ENCODE measurements around the gene HOXA4. TPM values are rescaled to one million over a fixed set of nuclear protein-coding genes. Genes with fewer than 3 reads are reported as not detected.

The HOXA4 gene
- total RNA-seq, 4 donors from 2014 or later: 0.14 to 7.7 (median 0.26) TPM; not detected in 1

DNA sequence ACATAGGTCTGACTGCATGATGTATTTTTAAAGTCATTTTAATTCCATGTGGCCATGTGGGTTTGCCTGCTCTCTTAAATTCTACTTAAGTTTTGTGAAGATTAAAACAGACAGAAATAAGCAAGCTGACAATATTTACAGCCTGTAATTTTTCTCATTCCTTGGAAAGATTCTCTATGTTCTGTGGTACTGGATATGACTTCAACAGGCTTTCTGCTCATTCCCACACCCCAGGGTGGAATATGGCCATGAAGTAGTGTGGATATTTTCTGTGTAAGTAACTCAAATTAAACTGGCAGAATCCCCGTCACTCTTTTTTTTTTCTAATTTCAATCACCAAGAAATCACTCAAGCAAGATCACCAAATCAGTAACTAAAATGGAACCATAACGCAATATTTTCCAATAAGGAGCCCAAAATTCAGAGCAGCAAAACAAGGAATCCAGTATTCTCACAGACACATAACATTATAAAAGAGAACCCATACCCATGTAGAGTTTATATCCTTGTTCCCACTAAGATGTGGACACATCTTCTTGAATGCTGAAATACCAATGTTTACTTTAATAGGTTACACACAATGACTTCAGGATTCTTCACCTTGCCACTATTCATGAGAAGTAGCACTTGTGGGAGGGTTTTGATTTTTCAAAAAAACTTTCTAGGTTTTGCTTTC, 7.2 kb upstream of the HOXA4 start:
- DNase-seq: no peak
- H3K27ac ChIP-seq: peak overlapping the region; percentile 38 to 64
- H3K4me3 ChIP-seq: no peak overlapping the region
- no peaks in the 10 kb centered on the region for H3K36me3 ChIP-seq
- peaks cover 0 to 3% of the 10 kb centered on the region in 2 donors for H3K4me1 ChIP-seq
- H3K27me3 ChIP-seq: no peaks in the 10 kb centered on the region
- intact Hi-C loops (cut with DNase I; ENCODE audit: low total_unique reads): no loop called here
- TF ChIP-seq, protein P1, sequence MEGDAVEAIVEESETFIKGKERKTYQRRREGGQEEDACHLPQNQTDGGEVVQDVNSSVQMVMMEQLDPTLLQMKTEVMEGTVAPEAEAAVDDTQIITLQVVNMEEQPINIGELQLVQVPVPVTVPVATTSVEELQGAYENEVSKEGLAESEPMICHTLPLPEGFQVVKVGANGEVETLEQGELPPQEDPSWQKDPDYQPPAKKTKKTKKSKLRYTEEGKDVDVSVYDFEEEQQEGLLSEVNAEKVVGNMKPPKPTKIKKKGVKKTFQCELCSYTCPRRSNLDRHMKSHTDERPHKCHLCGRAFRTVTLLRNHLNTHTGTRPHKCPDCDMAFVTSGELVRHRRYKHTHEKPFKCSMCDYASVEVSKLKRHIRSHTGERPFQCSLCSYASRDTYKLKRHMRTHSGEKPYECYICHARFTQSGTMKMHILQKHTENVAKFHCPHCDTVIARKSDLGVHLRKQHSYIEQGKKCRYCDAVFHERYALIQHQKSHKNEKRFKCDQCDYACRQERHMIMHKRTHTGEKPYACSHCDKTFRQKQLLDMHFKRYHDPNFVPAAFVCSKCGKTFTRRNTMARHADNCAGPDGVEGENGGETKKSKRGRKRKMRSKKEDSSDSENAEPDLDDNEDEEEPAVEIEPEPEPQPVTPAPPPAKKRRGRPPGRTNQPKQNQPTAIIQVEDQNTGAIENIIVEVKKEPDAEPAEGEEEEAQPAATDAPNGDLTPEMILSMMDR (IDR thresholded peaks at IDR 0.05): no peak
- TF ChIP-seq POLR2A (IDR thresholded peaks at IDR 0.05): no peak
- H3K9me3 ChIP-seq: no peaks in the 10 kb centered on the region

DNA sequence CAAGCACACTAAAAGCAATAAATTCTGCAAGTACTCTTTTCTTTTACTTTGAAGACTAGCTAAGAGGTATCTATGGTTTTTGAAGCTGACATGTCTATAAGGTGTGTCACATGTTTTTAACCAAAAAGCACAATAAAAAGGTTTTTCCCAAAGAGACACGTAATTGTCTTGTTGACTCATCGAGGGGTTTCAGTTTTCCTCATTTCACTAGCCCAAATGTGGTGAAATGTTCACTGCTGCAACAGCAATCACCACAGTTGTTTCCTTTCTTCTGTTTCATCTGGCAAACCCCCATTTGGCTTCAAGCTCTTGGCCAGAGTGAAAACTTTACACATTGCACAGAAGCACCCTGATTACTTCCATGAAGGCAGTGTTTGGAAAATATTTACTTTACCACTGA, 3.8 kb upstream of the HOXA4 start:
- intact Hi-C loops (cut with DNase I; ENCODE audit: low total_unique reads): no loop called here
- no peaks in the 10 kb centered on the region for H3K9me3 ChIP-seq
- H3K4me1 ChIP-seq: peaks cover 0 to 3% of the 10 kb centered on the region in 2 donors
- peak; percentile 59 to 74 for DNase-seq
- no peak overlapping the region for H3K4me3 ChIP-seq
- H3K27me3 ChIP-seq: no peaks in the 10 kb centered on the region
- TF ChIP-seq, protein P1 (IDR thresholded peaks at IDR 0.05): no peak
- TF ChIP-seq POLR2A (IDR thresholded peaks at IDR 0.05): no peak
- H3K27ac ChIP-seq: peak overlapping the region in 1 of 2 donors; percentile 45
- no peaks in the 10 kb centered on the region for H3K36me3 ChIP-seq

DNA sequence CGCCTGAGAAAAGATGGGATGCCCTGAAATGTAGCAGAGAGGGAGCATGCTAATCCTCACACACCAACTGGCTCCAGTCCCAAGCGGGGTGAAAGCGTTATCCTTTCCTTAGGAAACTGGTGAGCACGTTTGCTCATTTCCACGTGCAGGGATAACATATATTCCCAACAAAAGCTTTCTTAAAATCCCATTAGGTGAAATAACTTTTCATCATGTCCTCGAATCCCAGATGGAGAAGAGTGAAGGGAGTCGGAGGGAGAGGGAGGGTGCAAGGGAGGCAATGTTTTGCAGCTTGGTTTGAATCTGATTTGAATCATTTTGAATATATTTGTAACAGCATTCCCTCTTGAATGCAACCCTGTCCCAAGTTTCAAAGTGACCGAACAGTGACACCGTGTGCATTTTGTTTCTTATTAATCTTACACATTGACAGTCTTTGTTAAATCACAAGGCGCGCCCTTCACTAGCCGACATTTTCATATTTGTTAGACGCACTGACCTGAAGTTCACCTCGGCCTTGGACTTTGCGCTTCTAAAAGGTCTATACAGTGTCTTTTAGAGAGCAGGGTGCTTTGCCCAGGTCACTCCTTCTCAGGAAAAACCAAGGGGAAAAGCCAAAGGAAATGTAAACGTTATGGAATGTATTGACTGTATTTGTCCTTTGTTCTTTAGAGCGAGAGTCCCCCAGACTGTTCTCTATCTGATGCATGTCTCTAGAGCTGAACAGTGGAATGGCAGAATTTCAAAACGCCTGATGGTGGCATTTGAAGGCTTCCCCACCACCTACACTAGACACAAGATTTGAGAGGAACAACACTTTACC, 3.1 kb upstream of the HOXA4 start:
- Histone ChIP-seq H3K9me3 (no peaks in the 10 kb centered on the region), H3K4me1 (peaks cover 0 to 3% of the 10 kb centered on the region in 2 donors), H3K36me3 (no peaks in the 10 kb centered on the region), H3K4me3 (no peak overlapping the region), H3K27ac (peak overlapping the region; percentile 4 to 45), H3K27me3 (no peaks in the 10 kb centered on the region)
- TF ChIP-seq, protein P1 (IDR thresholded peaks at IDR 0.05): no peak
- TF ChIP-seq POLR2A (IDR thresholded peaks at IDR 0.05): no peak
- intact Hi-C loops (cut with DNase I; ENCODE audit: low total_unique reads): no loop called here
- DNase-seq: no peak

DNA sequence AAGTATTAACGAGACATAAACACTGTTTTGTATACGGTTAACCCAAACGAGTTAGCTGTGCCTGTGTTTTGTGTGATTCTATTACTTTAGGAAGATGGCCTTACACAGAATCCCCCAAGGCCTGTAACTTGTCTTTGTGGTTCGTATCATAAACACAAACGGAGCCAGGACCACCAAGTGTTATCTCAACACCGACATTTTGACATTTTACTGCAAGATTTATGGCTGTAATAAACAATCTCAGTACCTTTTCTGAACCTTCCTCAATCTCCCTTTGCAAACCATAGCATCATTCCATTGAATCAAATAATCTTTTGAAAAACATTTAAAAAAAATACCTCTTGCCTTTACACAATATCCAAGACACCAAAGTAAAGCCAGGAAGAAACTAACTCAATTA, 2.4 kb upstream of the HOXA4 start:
- H3K4me3 ChIP-seq: no peak overlapping the region
- peak overlapping the region; percentile 4 to 6 for H3K27ac ChIP-seq
- TF ChIP-seq POLR2A (IDR thresholded peaks at IDR 0.05): no peak
- TF ChIP-seq, protein P1 (IDR thresholded peaks at IDR 0.05): no peak
- H3K36me3 ChIP-seq: no peaks in the 10 kb centered on the region
- intact Hi-C loops (cut with DNase I; ENCODE audit: low total_unique reads): no loop called here
- peaks cover 0 to 3% of the 10 kb centered on the region in 2 donors for H3K4me1 ChIP-seq
- DNase-seq: no peak
- H3K9me3 ChIP-seq: no peaks in the 10 kb centered on the region
- H3K27me3 ChIP-seq: no peaks in the 10 kb centered on the region

DNA sequence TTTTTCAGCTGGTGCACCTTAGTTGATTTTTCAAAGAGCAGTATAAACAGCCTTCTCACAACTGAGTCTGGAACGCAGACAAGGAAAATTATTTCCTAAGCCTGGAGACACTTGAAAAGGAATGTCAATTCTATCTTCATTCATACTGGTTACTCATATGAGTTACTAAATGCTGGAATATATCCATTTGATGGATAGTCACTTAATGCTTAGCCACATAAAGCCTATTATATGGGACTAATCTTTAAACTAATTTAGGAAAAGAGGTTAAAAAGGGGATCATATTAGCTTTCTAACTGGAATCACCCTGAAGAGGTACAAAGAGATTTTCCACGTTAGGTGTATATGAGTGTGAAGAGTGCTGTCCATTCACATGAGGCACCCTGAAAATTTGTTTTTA, 1.7 kb upstream of the HOXA4 start:
- Histone ChIP-seq H3K4me3 (no peak overlapping the region), H3K27ac (no peak overlapping the region), H3K27me3 (no peaks in the 10 kb centered on the region), H3K4me1 (peaks cover 0 to 3% of the 10 kb centered on the region in 2 donors), H3K9me3 (no peaks in the 10 kb centered on the region), H3K36me3 (no peaks in the 10 kb centered on the region)
- no peak for TF ChIP-seq POLR2A (IDR thresholded peaks at IDR 0.05)
- TF ChIP-seq, protein P1 (IDR thresholded peaks at IDR 0.05): no peak
- intact Hi-C loops (cut with DNase I; ENCODE audit: low total_unique reads): no loop called here
- no peak for DNase-seq
